ENCODE measurements around the gene CENPB. TPM values are rescaled to one million over a fixed set of nuclear protein-coding genes. Genes with fewer than 3 reads are reported as not detected.

The CENPB gene
- total RNA-seq, 2 donors from 2014 or later, result 49.1 to 77.1 TPM

DNA sequence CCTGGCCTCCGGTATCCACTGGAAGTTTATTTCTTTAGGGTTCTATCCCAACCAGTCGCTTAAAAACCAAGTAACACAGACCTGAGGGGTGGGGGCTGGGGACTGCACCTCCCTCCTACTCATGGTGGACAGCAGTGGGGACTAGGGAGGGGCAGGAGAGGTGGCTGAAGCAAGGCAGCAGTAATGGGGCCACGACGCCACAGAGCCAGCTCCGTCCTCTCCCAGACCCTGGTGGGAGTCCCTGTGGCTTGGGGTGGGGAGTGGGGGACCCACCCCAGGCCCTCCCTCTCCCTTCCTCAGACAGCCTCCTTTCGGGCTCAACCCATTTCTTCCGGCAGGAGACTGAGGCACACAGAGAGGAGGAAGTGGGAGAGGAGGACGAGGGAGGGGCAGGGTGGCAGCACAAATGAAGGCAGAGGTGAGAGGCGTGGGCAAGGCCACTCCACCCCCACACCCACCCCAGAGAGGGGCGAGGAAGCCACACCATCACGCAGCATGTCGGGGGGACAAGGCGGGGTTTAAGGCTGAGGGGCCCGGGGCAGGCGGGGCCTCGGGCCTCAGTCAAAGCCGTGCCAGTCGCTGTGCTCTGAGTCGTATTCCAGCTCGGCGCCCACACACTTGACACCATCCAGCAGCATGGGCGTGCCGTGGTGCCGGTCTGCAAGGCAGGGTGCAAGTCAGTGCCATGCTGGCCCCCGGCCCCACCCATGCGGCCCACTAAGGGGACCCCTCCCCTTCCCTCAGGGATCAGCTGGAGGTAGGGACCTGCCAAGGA lies 32.9 kb downstream of the CENPB start:
- no peak for DNase-seq (ENCODE audit: low spot score)
- H3K4me1 ChIP-seq, result peaks cover 0 to 29% of the 10 kb centered on the region in 2 donors
- H3K36me3 ChIP-seq, result no peaks in the 10 kb centered on the region
- H3K27ac ChIP-seq, result no peak overlapping the region
- H3K9me3 ChIP-seq, result no peaks in the 10 kb centered on the region
- H3K4me3 ChIP-seq, result no peak overlapping the region
- TF ChIP-seq, protein P1, sequence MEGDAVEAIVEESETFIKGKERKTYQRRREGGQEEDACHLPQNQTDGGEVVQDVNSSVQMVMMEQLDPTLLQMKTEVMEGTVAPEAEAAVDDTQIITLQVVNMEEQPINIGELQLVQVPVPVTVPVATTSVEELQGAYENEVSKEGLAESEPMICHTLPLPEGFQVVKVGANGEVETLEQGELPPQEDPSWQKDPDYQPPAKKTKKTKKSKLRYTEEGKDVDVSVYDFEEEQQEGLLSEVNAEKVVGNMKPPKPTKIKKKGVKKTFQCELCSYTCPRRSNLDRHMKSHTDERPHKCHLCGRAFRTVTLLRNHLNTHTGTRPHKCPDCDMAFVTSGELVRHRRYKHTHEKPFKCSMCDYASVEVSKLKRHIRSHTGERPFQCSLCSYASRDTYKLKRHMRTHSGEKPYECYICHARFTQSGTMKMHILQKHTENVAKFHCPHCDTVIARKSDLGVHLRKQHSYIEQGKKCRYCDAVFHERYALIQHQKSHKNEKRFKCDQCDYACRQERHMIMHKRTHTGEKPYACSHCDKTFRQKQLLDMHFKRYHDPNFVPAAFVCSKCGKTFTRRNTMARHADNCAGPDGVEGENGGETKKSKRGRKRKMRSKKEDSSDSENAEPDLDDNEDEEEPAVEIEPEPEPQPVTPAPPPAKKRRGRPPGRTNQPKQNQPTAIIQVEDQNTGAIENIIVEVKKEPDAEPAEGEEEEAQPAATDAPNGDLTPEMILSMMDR (IDR thresholded peaks at IDR 0.05), result no peak
- H3K27me3 ChIP-seq, result no peaks in the 10 kb centered on the region

DNA sequence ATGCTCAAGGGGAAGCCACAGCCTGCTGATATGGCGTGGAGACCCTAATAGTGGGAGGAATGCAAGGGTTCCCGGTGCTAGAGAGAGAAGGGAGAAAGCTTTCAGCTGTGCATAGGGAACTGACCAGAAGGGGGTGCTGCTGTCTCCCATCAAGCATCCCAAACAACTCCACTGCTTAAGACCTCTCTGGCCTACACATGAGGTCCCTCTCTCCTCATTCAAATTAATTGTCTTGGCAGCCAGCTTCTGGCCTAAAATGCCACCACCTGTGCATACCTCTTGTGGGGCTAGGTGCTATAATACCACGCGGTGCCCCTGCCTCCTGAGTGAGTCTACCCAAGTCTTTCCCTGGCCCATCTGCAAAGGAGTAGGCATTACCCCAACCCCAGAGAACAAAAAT lies 33.4 kb downstream of the CENPB start:
- TF ChIP-seq, protein P1 (IDR thresholded peaks at IDR 0.05), result peak; percentile 49 to 81
- H3K4me1 ChIP-seq, result peaks cover 0 to 29% of the 10 kb centered on the region in 2 donors
- H3K4me3 ChIP-seq, result no peak overlapping the region
- no peaks in the 10 kb centered on the region for H3K27me3 ChIP-seq
- no peaks in the 10 kb centered on the region for H3K36me3 ChIP-seq
- no peaks in the 10 kb centered on the region for H3K9me3 ChIP-seq
- H3K27ac ChIP-seq, result no peak overlapping the region
- peak; percentile 73 for DNase-seq (ENCODE audit: low spot score)

DNA sequence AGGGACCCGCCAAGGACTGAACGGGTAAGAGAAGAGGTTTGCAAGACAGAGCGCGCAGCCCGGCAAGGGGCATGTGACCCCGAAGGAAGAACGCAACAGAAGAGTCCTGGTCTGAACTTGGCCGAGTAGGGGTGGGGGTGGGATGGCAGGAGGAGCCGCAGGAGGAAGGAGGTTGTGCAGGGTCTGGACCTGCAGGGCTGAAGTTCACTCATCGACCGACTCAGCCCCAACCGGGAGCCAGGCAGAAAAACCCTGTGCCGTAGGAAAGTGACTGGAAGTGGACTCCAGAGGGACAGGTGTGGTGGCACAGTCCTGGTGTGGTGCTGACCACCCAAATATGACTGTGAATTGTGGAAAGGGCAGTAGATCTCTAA lies 34.2 kb downstream of the CENPB start:
- Histone ChIP-seq H3K36me3 (no peaks in the 10 kb centered on the region), H3K4me3 (peak overlapping the region; percentile 24 to 39), H3K27ac (peak overlapping the region in 1 of 2 donors; percentile 25), H3K9me3 (no peaks in the 10 kb centered on the region), H3K27me3 (no peaks in the 10 kb centered on the region), H3K4me1 (peaks cover 0 to 29% of the 10 kb centered on the region in 2 donors)
- DNase-seq (ENCODE audit: low spot score), result no peak
- TF ChIP-seq, protein P1 (IDR thresholded peaks at IDR 0.05), result no peak

DNA sequence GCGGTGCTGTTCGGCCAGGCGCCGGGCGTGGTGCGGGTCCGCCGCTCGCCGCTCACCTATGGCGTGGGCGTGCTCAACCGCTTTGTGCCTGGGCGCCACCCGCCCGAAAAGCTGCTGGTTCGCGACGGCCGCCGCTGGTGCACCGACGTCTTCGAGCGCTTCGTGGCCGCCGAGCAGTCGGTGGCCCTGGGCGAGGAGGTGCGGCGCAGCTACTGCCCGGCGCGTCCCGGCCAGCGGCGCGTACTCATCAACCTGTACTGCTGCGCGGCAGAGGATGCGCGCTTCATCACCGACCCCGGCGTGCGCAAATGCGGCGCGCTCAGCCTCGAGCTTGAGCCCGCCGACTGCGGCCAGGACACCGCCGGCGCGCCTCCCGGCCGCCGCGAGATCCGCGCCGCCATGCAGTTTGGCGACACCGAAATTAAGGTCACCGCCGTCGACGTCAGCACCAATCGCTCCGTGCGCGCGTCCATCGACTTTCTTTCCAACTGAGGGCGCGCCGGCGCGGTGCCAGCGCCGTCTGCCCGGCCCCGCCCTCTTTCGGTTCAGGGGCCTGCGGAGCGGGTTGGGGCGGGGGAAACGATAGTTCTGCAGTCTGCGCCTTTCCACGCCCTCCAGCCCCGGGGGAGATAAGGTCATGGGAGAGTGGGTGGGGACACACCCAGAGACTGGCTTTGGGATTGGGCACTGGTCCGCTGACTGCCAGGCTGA lies 34.7 kb downstream of the CENPB start:
- peaks cover 0 to 29% of the 10 kb centered on the region in 2 donors for H3K4me1 ChIP-seq
- peak overlapping the region; percentile 24 to 39 for H3K4me3 ChIP-seq
- no peak for DNase-seq (ENCODE audit: low spot score)
- H3K27me3 ChIP-seq, result no peaks in the 10 kb centered on the region
- H3K9me3 ChIP-seq, result no peaks in the 10 kb centered on the region
- no peaks in the 10 kb centered on the region for H3K36me3 ChIP-seq
- H3K27ac ChIP-seq, result peak overlapping the region in 1 of 2 donors; percentile 25
- TF ChIP-seq, protein P1 (IDR thresholded peaks at IDR 0.05), result no peak

DNA sequence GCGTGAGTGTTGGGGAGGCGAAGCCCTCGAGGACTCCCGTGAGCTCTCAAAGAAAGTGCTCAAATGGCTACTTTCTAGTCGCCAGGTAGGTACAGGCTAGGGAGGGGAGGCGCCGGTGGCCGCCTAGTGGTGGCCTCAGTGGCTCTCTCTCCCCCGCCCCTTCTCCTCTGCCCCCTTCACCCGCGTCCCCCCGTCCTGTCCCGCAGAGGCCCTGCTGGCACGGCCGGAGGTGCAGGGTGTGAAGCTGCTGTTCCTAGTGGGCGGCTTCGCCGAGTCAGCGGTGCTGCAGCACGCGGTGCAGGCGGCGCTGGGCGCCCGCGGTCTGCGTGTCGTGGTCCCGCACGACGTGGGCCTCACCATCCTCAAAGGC lies 35.2 kb downstream of the CENPB start:
- TF ChIP-seq, protein P1 (IDR thresholded peaks at IDR 0.05), result no peak
- no peak for DNase-seq (ENCODE audit: low spot score)
- H3K36me3 ChIP-seq, result no peaks in the 10 kb centered on the region
- no peak overlapping the region for H3K27ac ChIP-seq
- no peaks in the 10 kb centered on the region for H3K9me3 ChIP-seq
- H3K27me3 ChIP-seq, result no peaks in the 10 kb centered on the region
- H3K4me1 ChIP-seq, result peaks cover 0 to 29% of the 10 kb centered on the region in 2 donors
- peak overlapping the region in 1 of 2 donors; percentile 39 for H3K4me3 ChIP-seq

Data from right atrium auricular region (tissue), 2 donors.